Measurements from ENCODE around the gene PTPRN2. TPM values are rescaled to one million over a fixed set of nuclear protein-coding genes. Genes with fewer than 3 reads are reported as not detected.
"Not testable (repeated sequence)": the region's sequence is repeated elsewhere in the genome, so short reads cannot be mapped to it uniquely, and the experiment has no call there.

PTPRN2 gene
- polyA plus RNA-seq, 3 donors from 2014 or later = 1.9 to 3.7 (median 2.2) TPM

DNA sequence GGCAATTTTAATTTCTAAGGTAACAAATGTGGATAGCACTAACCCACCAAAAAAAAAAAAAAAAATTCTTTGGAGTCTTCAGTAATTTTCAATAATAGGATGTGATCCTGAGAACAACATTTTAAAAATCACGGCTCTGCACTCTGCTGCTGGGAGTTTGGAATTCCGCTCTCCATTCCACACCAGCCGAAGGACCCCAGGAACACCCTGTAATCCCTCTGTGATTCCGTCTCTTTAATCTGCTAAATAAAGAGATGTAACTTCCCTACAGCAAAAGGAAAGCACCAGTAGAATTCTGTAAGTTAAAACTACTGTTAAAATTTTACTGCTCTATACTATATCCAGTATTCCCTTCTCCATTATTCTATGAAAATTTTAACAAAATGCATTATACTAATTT lies 284.5 kb downstream of the PTPRN2 start:
- no peaks in the 10 kb centered on the region for H3K4me1 Mint-ChIP-seq
- H3K27me3 Mint-ChIP-seq (ENCODE audit: low read depth in 3 of 3) = peaks cover 0 to 3% (median 2%) of the 10 kb centered on the region in 3 donors
- no peak for DNase-seq
- no peak overlapping the region for H3K27ac Mint-ChIP-seq
- H3K9me3 Mint-ChIP-seq = peaks cover 3 to 21% (median 13%) of the 10 kb centered on the region in 6 donors
- H3K36me3 Mint-ChIP-seq = peaks cover 0 to 4% (median 0%) of the 10 kb centered on the region in 3 donors
- no peak overlapping the region for H3K4me3 Mint-ChIP-seq

DNA sequence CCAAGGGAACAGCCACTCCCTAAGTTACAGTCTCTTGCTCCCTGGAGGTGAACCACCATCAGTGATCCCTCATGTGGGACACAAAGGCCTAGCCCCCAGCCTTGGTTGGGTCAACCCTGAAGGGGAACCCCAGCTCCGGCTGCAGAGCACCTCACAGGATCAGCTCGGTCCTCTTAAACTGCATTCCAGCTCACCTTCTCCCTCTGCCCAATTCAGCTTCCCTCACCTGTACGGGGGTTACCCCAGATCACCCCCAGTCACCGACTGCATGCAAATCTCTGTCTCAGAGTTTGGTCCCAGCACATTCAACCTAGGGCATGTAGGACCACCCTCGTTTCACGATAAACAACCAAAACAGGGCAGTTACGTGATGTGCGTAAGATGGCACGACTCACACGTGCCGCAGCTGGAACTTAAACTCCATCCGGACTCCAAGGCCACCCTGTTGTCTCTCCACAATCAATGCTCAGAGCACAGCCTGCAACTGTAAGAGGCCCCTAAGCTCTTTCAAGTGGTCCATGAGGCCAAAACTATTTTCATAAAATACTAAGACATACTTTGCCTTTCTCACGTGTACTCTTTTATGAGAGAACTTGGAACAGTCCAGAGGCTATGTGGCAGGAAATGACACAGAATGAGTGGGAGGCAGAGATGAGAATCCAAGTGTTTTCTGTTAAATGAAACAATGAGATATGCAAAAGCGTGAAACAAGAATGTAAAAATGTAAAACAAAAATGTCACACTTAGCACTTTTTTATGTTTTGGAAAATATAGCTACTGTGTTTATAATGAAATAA lies 285.2 kb downstream of the PTPRN2 start:
- peaks cover 0 to 3% (median 2%) of the 10 kb centered on the region in 3 donors for H3K27me3 Mint-ChIP-seq (ENCODE audit: low read depth in 3 of 3)
- no peak for DNase-seq
- peaks cover 0 to 4% (median 0%) of the 10 kb centered on the region in 3 donors for H3K36me3 Mint-ChIP-seq
- H3K27ac Mint-ChIP-seq = no peak overlapping the region
- H3K9me3 Mint-ChIP-seq = peaks cover 2 to 15% (median 9%) of the 10 kb centered on the region in 6 donors
- H3K4me3 Mint-ChIP-seq = no peak overlapping the region
- H3K4me1 Mint-ChIP-seq = no peaks in the 10 kb centered on the region

GRCh38 chr7:158301207-158301606 lies 286.4 kb downstream of the PTPRN2 start:
- DNase-seq = no peak
- peaks cover 0 to 3% (median 2%) of the 10 kb centered on the region in 3 donors for H3K27me3 Mint-ChIP-seq (ENCODE audit: low read depth in 3 of 3)
- no peaks in the 10 kb centered on the region for H3K4me1 Mint-ChIP-seq
- peaks cover 0 to 6% (median 3%) of the 10 kb centered on the region in 6 donors for H3K9me3 Mint-ChIP-seq
- H3K36me3 Mint-ChIP-seq = peaks cover 0 to 4% (median 0%) of the 10 kb centered on the region in 3 donors
- no peak overlapping the region for H3K4me3 Mint-ChIP-seq
- no peak overlapping the region for H3K27ac Mint-ChIP-seq

DNA sequence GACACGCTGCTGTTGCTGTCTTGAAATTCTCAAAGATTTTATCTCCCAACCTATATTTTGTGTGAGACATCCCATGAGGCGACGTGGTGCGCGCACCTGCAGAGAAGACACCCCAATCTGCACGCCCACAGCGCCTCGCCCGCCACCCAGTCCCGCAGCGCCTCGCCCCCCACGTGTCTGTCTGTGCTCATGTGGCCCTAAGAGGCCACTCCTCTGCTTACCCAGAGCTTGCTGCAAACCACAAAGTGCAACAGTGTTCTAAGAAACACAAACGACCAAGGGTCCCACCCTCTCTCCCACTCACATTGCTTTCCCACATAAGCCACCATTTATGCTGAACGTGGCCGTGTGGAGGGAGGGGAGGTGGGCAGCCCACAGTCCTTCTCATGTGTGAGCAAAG lies 287.2 kb downstream of the PTPRN2 start:
- Mint-ChIP-seq H3K9me3 (peaks cover 0 to 5% (median under 1%) of the 10 kb centered on the region in 6 donors), H3K27me3 (ENCODE audit: low read depth in 3 of 3) (peaks cover 2 to 6% (median 3%) of the 10 kb centered on the region in 3 donors), H3K4me1 (no peaks in the 10 kb centered on the region), H3K27ac (no peak overlapping the region), H3K4me3 (no peak overlapping the region), H3K36me3 (peaks cover 0 to 4% (median 0%) of the 10 kb centered on the region in 3 donors)
- DNase-seq = no peak

- no peak overlapping the region for H3K27ac Mint-ChIP-seq
- peaks cover 0 to 4% (median 0%) of the 10 kb centered on the region in 6 donors for H3K9me3 Mint-ChIP-seq
- H3K36me3 Mint-ChIP-seq = peaks cover 0 to 4% (median 0%) of the 10 kb centered on the region in 3 donors
- DNase-seq = no peak
- no peak overlapping the region for H3K4me3 Mint-ChIP-seq
- peaks cover 2 to 6% (median 3%) of the 10 kb centered on the region in 3 donors for H3K27me3 Mint-ChIP-seq (ENCODE audit: low read depth in 3 of 3)
- H3K4me1 Mint-ChIP-seq = no peaks in the 10 kb centered on the region
Observed at GRCh38 chr7:158299607-158300006, 288.0 kb downstream of the PTPRN2 start.

DNA sequence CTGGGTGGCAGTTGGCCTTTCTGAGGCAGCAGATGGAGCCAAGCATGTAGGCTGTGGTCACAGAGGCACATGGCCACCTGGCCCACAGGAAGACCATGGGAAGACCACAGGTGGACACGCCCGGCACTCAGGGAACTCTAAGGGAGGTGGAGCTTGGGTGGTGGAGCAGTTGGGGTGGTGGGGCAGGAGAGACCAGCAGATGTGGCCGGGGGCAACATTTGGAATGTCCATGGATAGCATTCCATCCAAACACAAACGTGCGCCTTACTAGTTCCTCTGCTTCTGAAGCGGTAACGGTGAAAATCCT lies 290.9 kb downstream of the PTPRN2 start:
- peaks cover 0 to 2% (median 0%) of the 10 kb centered on the region in 6 donors for H3K9me3 Mint-ChIP-seq
- no peaks in the 10 kb centered on the region for H3K4me1 Mint-ChIP-seq
- peaks cover 2 to 11% (median 3%) of the 10 kb centered on the region in 3 donors for H3K27me3 Mint-ChIP-seq (ENCODE audit: low read depth in 3 of 3)

GRCh38 chr7:158295966-158296797 lies 291.4 kb downstream of the PTPRN2 start:
- no peak overlapping the region for H3K4me3 Mint-ChIP-seq
- H3K27ac Mint-ChIP-seq = no peak overlapping the region
- H3K4me1 Mint-ChIP-seq = no peaks in the 10 kb centered on the region
- H3K27me3 Mint-ChIP-seq (ENCODE audit: low read depth in 3 of 3) = peaks cover under 1 to 11% (median 2%) of the 10 kb centered on the region in 3 donors
- peaks cover 0 to 2% (median 0%) of the 10 kb centered on the region in 6 donors for H3K9me3 Mint-ChIP-seq
- H3K36me3 Mint-ChIP-seq = peaks cover 0 to 4% (median 0%) of the 10 kb centered on the region in 3 donors
- DNase-seq = no peak

More for the DNA sequence above, 290.9 kb downstream of the PTPRN2 start:
- Mint-ChIP-seq H3K27ac (no peak overlapping the region), H3K4me3 (no peak overlapping the region), H3K36me3 (peaks cover 0 to 4% (median 0%) of the 10 kb centered on the region in 3 donors)
- DNase-seq = no peak

- H3K27me3 Mint-ChIP-seq (ENCODE audit: low read depth in 3 of 3) = peaks cover 0 to 11% (median 4%) of the 10 kb centered on the region in 3 donors
- not testable (repeated sequence) for H3K9me3 Mint-ChIP-seq, H3K27ac Mint-ChIP-seq, H3K4me1 Mint-ChIP-seq, H3K36me3 Mint-ChIP-seq, DNase-seq, H3K4me3 Mint-ChIP-seq
Observed at GRCh38 chr7:158294468-158295215, 293.0 kb downstream of the PTPRN2 start.

GRCh38 chr7:158292948-158293347 lies 294.7 kb downstream of the PTPRN2 start:
- DNase-seq = no peak
- Mint-ChIP-seq H3K4me1 (no peaks in the 10 kb centered on the region), H3K27ac (no peak overlapping the region), H3K9me3 (peaks cover 7 to 18% (median 14%) of the 10 kb centered on the region in 6 donors), H3K36me3 (no peaks in the 10 kb centered on the region), H3K27me3 (ENCODE audit: low read depth in 3 of 3) (peaks cover 0 to 9% (median 5%) of the 10 kb centered on the region in 3 donors), H3K4me3 (no peak overlapping the region)

DNA sequence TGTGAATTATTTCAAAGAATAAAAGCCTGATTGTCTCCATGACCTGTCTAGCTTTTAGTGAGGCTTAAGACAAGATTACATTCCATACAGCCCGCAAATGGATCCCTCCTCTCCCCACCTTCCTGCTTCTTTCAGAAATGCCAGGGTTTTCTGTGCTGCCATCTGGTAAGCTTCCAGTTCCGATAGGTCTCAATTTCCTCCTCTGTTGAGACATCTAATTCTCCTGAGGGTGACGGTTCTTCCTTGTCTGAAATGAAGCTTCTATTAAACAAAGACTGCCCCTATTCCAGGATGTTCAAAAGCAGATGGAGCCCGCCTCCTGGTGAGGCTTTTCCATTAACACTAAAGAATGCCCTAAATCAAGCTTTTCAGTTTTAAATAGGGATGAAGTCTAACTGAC lies 295.6 kb downstream of the PTPRN2 start:
- DNase-seq = no peak
- peaks cover 7 to 25% (median 18%) of the 10 kb centered on the region in 6 donors for H3K9me3 Mint-ChIP-seq
- H3K27me3 Mint-ChIP-seq (ENCODE audit: low read depth in 3 of 3) = peaks cover 0 to 8% (median 5%) of the 10 kb centered on the region in 3 donors
- H3K36me3 Mint-ChIP-seq = no peaks in the 10 kb centered on the region
- H3K4me1 Mint-ChIP-seq = no peaks in the 10 kb centered on the region
- no peak overlapping the region for H3K27ac Mint-ChIP-seq
- no peak overlapping the region for H3K4me3 Mint-ChIP-seq

- H3K27ac Mint-ChIP-seq = no peak overlapping the region
- no peaks in the 10 kb centered on the region for H3K36me3 Mint-ChIP-seq
- H3K4me3 Mint-ChIP-seq = no peak overlapping the region
- DNase-seq = no peak
- no peaks in the 10 kb centered on the region for H3K4me1 Mint-ChIP-seq
- peaks cover 5 to 34% (median 24%) of the 10 kb centered on the region in 6 donors for H3K9me3 Mint-ChIP-seq
- H3K27me3 Mint-ChIP-seq (ENCODE audit: low read depth in 3 of 3) = peaks cover 0 to 5% (median 3%) of the 10 kb centered on the region in 3 donors
Observed at GRCh38 chr7:158289761-158290523, 297.7 kb downstream of the PTPRN2 start.

GRCh38 chr7:158289231-158289630 lies 298.4 kb downstream of the PTPRN2 start:
- Mint-ChIP-seq H3K9me3 (peaks cover 5 to 34% (median 24%) of the 10 kb centered on the region in 6 donors), H3K4me1 (no peaks in the 10 kb centered on the region), H3K27ac (no peak overlapping the region), H3K4me3 (no peak overlapping the region), H3K27me3 (ENCODE audit: low read depth in 3 of 3) (peaks cover under 1 to 5% (median 3%) of the 10 kb centered on the region in 3 donors), H3K36me3 (no peaks in the 10 kb centered on the region)
- DNase-seq = no peak

- no peak overlapping the region for H3K27ac Mint-ChIP-seq
- peaks cover 5 to 34% (median 24%) of the 10 kb centered on the region in 6 donors for H3K9me3 Mint-ChIP-seq
- H3K36me3 Mint-ChIP-seq = no peaks in the 10 kb centered on the region
- H3K4me3 Mint-ChIP-seq = no peak overlapping the region
- H3K27me3 Mint-ChIP-seq (ENCODE audit: low read depth in 3 of 3) = peaks cover 0 to 4% (median 3%) of the 10 kb centered on the region in 3 donors
- H3K4me1 Mint-ChIP-seq = no peaks in the 10 kb centered on the region
- DNase-seq = no peak
Observed at GRCh38 chr7:158286210-158286609, 301.4 kb downstream of the PTPRN2 start.
